PFSK-1 (cell line): ENCODE data around the gene RHCG.

ENCODE experiments used
- FOXP2 ChIP-seq: optimal IDR thresholded peaks from 2 replicates; pipeline ENCODE3; 2011; ENCODE audit warnings: borderline replicate concordance, control low read depth, inconsistent platforms; ENCODE audit not compliant: insufficient read depth; ENCODE audit errors: extremely low read length, extremely low read depth
- POLR2AphosphoS5 ChIP-seq: IDR thresholded peaks from 2 replicates; pipeline ENCODE4 v1.6.1; 2012; ENCODE audit warnings: low read depth, mild to moderate bottlenecking, control low read depth, low read length, moderate library complexity
- REST ChIP-seq, 2 experiments: IDR thresholded peaks; 2 replicates each; pipeline versions ENCODE4 v1.6.1 to v1.8.0; 2011 to 2012; ENCODE audit warnings: low read depth in 2 of 2, low read length in 2 of 2, control low read depth in 1 of 2, inconsistent platforms in 1 of 2, mild to moderate bottlenecking in 1 of 2, moderate library complexity in 1 of 2; ENCODE audit not compliant: insufficient read depth in 1 of 2
- SIN3A ChIP-seq: IDR thresholded peaks from 2 replicates; pipeline ENCODE4 v1.6.1; 2012; ENCODE audit warnings: mild to moderate bottlenecking, low read length, moderate library complexity, borderline replicate concordance; ENCODE audit not compliant: insufficient read depth
- TAF1 ChIP-seq: IDR thresholded peaks from 2 replicates; pipeline ENCODE4 v1.6.1; 2012; ENCODE audit warnings: low read length, control low read depth, borderline replicate concordance; ENCODE audit not compliant: insufficient read depth

- TF ChIP-seq POLR2AphosphoS5 = no peak
- no peak for TF ChIP-seq REST (IDR thresholded peaks at IDR 0.05; ENCODE audit: insufficient read depth in 1 of 2, low read depth in 2 of 2, low read length in 2 of 2)
- TF ChIP-seq SIN3A = no peak
- TF ChIP-seq TAF1 = no peak
- no peak for TF ChIP-seq FOXP2
Measured at GRCh38 chr15:89429986-89430385, 66.4 kb downstream of the RHCG start.
